SK-MEL-5 (cell line): ENCODE measurements around the gene THAP7. TPM values are rescaled to one million over a fixed set of nuclear protein-coding genes. Genes with fewer than 3 reads are reported as not detected.

Experiments used
- DNase-seq: peaks from one replicate; pipeline ENCODE4 v3.0.0-alpha.2; 2016; ENCODE audit warnings: low read depth, low spot score
- in situ Hi-C: cut with HindIII; loops from 2 replicates; pipeline ENCODE4 v1.10.0; 2016; ENCODE audit warnings: low sequenced_read_pairs, high pct_unique_total_duplicates, low pct_unique_long_range_greater_than_20kb
- total RNA-seq: library from RNA; depleted of rRNA; stranded (reverse); fragments of >200 nt; shearing (Covaris generic); gene quantifications from 2 replicates; pipeline ENCODE4 v1.2.3, GENCODE V29; 2014

Gene THAP7
- total RNA-seq, 1 experiment from 2014 or later: 55.3 TPM

DNA sequence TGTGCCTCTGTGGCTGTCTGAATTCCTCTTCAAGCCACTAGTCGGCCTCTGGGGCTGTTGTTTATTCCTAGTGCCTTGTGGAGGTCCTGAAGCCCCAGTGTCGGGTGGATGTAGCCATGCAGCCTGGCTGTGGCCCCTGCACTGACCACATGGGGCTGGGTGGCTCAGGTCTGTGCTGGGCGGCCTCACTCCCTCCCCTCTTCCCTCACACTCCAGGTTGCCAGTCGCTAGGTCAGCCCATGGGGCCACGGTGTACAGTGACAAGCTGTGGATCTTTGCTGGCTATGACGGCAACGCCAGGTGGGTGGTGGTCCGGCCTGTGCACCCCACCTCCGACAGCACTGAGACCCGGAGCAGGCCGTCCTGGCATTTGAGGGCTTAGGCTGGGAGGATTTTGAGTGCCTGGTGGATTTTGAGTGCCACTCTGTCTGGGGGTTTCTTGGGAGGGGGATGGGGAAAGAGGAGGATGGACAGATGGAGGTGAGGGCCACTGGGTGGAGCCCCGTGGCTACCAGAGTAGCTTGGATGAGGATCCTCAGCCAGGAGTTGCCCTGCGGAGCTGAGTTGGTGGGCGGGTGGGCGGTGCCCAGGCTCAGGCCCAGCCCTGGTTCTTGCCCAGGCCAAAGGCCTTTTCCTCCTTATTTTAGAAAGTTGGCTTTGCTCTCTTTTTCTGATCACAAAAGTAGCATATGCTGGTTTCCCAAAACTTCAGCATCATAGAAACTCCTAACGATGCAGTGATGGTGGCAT lies 13.2 kb downstream of the THAP7 start:
- no peak for DNase-seq
- in situ Hi-C loops: no loop called here

DNA sequence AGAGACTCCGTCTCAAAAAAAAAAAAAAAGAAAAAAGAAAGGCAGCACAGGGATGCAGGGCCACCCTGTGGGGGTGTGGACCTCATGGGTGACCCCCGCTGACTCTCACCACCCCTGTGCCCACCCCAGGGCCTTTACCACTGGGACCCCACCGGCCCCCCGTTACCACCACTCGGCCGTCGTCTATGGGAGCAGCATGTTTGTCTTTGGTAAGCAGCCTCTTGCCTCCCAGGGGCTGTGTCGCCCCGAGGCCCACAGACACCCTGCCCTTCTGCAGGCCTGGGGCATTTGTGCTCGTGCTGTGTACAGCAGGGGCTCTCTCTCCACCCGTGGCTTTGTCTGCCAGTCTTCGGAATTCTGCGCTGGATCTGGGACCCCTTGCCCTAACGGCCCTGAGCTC lies 14.5 kb downstream of the THAP7 start:
- in situ Hi-C loops: no loop called here
- DNase-seq: no peak

DNA sequence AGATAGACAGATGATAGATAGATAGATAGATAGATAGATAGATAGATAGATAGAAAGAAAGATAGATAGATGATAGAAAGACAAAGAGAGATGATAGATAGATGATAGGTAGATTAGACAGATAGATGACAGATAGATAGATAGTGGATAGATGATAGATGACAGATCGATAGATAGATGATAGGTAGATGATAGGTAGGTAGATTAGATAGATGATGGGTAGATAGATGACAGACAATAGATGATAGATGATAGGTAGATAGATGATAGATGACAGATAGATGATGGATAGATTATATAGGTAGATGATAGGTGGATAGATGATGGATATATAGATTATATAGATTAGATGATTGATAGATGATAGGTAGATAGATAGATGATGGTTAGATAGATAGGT lies 15.6 kb downstream of the THAP7 start:
- no peak for DNase-seq
- in situ Hi-C loops: no loop called here

DNA sequence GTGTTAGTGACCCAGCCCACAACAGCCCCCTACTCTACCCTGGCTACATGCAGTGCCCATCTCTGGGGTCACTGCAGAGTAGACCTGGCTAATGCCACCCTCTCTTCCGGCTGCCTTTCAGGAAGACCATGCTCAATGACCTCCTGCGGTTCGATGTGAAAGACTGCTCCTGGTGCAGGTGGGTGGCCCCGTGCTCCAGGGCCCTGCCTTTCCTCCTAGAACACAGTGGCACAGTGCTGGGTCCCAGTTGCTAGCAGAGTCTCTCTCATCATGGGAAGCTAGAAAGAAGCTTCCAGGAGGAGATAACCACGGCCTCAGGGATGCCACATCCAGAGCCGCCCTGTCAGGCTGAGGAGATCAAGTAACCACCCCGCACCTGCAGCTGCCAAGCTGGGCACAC lies 16.2 kb downstream of the THAP7 start:
- in situ Hi-C loops: no loop called here
- no peak for DNase-seq

DNA sequence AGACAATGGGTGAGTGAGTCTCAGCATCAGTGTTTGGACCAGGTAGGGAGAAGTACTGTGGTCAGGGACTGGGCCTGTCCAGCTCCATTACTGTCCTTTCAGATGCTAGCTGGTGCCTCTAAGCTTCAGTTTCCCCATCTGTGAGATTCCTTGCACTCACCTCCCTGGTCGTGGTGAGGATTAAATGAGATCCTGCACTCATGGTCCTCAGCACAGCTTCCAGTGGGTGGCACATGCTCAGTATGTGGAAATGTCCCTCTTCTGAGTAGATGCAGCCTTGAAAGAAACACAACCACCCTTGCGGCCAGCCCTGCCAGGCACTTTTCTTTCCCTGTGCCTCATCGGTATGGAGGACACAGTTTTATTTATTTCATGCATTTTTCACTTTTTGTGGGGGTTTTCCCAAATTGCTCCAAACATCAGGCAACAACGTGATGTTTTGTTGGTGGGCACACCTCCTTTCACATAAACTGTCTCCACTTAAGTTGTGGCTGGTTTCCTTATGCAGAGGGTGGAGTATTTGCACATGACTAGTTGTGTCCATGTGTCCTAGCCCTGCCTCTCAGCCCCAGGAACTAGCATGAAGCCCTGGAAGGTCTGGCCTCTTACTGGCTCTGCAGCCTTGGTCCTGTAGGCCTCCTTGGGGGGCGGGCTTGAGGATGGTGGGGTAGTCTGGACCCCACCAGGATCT lies 18.7 kb downstream of the THAP7 start:
- in situ Hi-C loops: no loop called here
- no peak for DNase-seq

DNA sequence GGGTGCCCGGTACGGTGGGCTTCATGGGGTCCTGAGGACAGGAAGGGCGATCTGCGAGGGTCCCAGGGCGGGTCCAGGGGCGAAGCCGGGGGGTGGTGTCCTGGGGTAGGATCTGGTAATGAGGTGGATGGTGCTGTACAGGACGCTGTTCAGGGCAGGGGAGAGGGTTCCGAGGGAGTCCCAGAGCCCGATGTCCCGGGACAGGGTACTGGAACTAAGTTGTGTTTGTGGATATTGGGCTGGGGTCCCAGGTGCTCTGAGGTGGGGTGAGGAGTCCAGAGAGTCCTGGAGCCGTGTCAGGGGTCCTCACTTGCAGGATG lies 19.4 kb downstream of the THAP7 start:
- DNase-seq: no peak
- in situ Hi-C loops: no loop called here

DNA sequence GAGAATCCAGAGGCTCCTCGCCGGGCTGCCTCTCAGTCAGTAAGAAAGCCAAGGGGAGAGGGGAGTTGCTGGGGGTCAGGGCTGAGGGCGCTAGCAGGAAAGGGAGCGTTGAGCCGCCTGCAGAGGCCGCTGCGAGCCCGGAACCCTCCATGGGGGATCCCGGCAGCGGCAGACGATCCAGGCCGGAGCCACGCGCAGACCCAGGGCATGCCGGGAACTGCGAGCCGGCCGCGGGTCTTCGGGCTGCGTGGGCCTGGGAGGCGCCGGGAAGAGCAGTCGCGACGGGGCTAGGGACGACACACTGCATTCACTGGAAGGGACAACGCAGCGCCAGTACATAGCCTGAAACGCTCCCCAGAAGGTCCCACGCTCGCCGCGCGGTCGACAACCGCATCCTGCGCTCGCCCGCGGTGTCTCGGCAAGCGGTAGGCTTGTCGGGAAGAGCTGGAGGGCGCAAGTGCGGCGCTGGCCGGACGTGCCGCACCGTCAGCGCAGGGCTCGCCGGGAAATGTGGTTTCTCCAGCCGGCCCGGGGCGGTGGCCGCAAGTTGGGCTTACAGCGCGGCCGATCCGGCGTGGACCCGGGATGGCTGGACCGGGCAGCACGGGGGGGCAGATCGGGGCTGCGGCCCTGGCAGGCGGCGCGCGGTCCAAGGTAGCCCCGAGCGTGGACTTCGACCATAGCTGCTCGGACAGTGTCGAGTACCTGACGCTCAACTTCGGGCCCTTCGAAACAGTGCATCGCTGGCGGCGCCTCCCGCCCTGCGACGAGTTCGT lies 19.9 kb downstream of the THAP7 start, which contains the start of gene LZTR1:
LZTR1 (plus strand) TSS at position 511 of the 776 bp plus-strand sequence; CDS start at position 586, 75 bp downstream.
- in situ Hi-C loops: no loop called here
- peak; percentile 77 for DNase-seq

DNA sequence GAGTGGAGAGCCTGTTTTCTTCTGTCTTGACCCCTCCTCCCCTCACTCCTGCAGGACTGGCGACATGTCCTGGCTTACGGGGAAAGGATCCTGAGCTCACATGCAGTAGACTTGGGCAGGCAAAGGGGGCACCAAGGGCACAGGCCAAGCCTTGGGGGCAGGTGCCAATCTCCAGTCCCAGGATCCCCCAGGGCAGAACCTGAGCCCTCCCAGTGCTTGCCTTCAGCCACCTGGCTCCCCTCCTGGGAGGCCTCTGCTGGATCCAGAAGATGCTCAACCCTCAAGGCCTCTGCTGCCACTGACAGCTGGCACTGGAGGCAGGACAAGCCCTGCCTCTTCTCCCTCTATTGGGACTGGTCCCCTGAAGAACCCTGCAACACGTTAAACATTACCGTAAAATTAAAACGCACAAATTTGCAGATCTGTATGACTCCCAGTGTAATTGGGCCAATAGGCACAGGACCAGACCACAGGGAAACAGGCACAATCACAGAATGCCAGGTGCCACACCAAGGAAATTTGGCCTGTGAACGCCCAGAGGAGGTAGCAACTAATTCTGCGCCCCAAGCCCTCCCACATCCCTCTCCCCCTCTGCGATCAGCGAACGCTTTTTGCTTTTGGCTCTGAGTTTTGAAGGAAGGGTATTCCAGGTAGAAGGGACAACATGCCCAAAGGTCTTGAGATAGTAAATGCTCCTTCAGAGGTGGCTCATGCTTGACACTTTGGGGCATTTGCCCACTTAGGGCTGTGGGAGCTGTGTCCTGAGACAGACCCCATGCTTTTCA lies 20.8 kb downstream of the THAP7 start:
- in situ Hi-C loops: no loop called here
- no peak for DNase-seq

DNA sequence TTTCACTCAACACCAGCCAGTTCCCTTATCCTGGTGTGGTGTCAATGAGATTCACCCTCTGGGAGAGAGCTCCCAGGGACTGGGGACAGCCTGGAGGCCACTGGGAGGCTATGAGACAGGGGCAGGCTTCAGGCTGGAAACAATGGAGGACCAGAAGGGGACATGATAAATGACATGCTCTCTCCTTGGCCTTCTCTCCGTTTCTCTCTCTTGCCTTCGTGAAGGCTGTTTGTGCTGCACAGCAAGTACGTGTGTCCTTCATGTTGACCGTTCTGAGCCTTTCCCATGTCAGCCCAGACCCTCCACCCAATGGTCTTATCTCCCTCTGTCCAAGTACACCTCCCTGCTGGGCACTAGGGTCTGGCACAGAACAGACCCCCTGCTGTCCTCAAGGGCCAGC lies 21.4 kb downstream of the THAP7 start:
- in situ Hi-C loops: no loop called here
- DNase-seq: no peak

DNA sequence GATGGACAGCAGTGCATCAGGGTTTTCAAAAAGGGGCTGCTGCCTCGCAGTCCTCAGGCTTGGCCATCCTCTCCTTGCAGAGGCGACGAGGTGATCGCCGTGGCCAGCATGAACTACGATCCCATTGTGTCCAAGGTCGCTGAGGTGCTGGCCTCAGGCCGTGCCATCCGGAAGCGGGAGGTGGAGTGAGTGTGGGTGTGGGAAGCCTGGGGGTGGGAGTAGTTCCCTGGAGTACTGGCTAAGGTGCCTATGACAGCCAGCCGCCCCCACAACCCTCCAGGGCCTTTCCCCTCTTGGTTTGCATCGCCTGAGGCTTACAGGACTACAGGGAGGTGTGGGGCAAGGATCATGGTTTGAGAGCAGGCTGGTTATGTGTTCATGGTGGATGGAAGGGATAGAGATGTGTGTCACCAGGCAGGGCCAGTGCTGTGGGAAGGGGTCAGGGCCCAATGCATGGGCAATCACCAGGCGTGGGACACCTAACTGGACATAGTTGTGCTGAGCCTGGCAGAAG lies 21.9 kb downstream of the THAP7 start:
- in situ Hi-C loops: no loop called here

DNA sequence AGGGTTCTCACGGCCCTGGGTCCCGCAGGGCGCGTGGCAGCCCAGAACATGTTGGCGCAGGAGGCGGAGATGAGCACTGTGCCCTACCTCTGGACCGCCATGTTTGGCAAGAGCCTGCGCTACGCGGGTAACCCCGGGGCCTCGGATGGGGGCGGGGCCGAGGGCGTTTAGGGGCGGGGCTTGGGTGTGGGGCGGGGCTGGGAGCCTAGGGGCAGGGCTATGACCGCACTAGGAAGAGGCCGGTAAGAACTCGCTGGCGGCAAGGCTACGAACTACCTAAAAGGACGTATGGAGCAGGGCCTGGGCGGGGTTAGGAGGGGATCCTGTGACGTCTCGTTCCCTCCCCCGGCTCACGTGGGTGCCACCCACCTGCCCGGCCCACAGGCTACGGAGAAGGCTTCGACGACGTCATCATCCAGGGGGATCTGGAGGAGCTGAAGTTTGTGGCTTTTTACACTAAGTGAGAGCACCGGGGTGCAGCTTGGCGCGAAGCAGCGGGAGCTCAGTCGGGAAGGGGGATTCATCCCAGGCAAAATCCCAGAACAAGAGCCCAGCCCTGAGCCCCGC lies 22.6 kb downstream of the THAP7 start:
- no peak for DNase-seq
- in situ Hi-C loops: no loop called here

More for the DNA sequence above, 21.9 kb downstream of the THAP7 start:
- no peak for DNase-seq

DNA sequence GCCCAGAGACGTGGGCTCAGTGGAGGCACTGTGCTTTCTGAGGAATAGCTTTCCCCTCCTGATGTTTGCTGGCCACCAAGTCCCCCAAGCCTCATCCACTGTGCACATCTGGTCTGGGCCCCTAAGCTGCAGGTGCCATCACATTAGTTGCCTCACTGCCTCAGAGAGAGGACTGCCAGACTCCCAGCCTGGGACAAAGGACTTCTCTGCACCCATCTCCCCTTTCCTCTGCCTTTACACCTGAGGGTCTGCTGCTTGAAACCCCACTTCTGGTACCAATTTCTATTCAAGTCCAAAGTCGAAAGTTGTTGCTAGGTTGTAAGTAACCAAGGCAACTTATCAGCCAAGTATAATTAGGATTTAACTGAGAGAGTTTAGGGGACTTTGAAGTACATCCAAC lies 23.5 kb downstream of the THAP7 start:
- in situ Hi-C loops: no loop called here

DNA sequence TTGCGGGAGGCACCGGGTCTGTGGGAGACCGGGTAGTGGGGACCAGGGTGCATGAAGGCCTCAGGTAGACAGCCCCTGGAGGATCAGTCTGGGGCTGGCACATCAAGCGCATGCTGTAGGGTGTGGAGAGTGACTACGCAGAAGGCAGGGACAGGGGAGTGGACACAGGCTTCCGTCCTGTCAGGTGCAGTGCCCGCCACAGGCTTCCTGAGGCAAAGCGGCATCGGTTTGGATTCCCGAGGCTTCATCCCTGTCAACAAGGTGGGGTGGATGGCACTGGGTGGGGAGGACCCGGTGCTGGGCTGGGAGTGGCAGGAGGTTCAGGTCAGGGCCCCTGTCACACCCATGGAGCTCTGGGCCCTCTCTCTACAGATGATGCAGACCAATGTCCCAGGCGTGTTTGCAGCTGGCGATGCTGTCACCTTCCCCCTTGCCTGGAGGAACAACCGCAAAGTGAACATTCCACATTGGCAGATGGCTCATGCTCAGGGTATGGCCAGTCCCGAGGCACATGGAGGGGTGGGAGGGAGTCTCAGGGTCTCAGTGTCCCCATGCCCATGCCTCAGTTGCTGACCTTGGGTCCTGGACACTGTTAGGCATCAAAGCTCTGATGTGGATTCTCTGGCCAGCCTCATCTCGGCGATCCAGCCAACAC lies 24.3 kb downstream of the THAP7 start:
- DNase-seq: no peak
- in situ Hi-C loops: no loop called here

More for the DNA sequence above, 23.5 kb downstream of the THAP7 start:
- DNase-seq: no peak

DNA sequence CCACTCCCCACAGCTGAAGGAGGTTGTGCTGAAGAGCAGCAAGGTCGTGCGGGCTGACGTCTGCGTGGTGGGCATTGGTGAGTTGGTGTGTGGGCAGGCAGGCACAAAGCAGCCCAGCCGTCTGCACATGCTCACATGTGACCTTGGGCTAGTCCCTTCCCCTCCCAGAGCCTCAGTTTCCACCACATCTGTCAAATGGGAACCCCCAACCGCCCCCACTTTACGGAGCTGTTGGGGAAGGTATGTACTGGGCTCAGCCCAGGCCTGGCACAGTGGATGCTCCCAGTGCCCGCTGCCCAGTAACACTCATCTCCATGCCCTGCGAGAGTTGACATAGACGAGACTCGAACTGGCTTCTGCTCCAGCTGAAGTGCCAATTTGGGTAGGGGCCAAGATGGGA lies 24.9 kb downstream of the THAP7 start:
- in situ Hi-C loops: no loop called here
- no peak for DNase-seq

DNA sequence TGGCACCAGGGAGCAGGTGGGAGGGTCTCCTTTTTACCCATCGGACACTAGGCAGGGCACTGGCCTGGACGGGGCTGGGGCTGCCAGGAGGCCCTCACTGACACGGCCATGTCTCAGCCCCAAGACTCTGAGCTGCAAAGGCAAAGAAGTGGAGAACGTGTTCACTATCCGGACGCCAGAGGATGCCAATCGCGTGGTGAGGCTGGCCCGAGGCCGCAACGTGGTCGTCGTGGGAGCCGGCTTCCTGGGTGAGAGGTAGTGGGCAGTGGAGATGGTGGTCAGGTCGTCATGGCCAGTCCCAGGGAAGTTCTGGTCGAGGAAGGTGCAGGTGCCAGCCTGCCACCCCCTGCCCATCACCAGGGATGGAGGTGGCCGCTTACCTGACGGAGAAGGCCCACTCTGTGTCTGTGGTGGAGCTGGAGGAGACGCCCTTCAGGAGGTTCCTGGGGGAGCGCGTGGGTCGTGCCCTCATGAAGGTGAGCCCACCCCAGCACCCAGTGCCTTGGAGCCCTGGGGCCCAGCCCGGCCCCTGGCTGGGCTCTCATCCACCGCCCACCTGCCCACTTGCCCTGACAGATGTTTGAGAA lies 25.5 kb downstream of the THAP7 start:
- DNase-seq: no peak
- in situ Hi-C loops: no loop called here

DNA sequence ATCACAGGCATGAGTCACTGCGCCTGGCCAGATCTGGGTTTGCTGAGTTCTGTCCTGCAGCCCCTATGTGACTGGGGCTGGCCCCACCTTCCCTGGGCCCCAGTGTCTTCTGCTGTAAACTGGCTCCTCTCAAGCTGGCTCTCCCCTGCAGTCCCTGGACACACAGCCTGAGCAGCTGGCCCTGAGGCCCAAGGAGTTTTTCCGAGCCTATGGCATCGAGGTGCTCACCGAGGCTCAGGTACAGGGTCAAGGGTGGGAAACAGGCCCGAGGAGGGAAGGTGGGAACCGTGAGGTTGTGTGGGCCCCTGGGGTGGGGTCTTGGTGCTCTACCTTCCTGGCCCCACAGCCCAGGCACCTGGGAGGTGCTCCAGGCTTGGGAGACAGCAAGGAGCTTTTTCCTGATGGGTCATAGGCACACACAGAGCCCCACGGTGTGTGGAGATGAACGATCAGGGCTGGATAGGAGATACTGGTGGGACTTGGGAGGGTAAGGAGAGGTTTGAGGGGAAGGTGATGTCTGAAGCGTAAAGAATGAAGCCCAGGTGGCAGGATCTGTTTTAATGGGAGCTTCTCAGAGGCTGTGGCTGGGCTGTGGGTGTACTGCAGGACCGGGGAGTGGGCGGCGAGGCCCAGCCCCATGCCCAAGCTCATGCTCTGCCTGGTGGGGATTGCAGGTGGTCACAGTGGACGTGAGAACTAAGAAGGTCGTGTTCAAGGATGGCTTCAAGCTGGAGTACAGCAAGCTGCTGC lies 26.2 kb downstream of the THAP7 start:
- in situ Hi-C loops: no loop called here
- DNase-seq: no peak
